Ishikawa (cell line): ENCODE measurements around the gene GNG2.

Experiments used
- CEBPB ChIP-seq: IDR thresholded peaks from 2 replicates; pipeline ENCODE4 v1.6.1; 2012
- CREB1 ChIP-seq: IDR thresholded peaks from 2 replicates; pipeline ENCODE4 v1.6.1; 2012; ENCODE audit warnings: low read depth
- EGR1 ChIP-seq: IDR thresholded peaks from 2 replicates; pipeline ENCODE4 v1.6.1; 2012
- EP300 ChIP-seq: IDR thresholded peaks from 2 replicates; pipeline ENCODE4 v1.6.1; 2012; ENCODE audit warnings: borderline replicate concordance
- FOXM1 ChIP-seq: IDR thresholded peaks from 2 replicates; pipeline ENCODE4 v1.6.1; 2012; ENCODE audit warnings: low read depth, borderline replicate concordance
- MAX ChIP-seq: IDR thresholded peaks from 2 replicates; pipeline ENCODE4 v1.6.1; 2012
- NFIC ChIP-seq: IDR thresholded peaks from 2 replicates; pipeline ENCODE4 v1.6.1; 2012
- RAD21 ChIP-seq: IDR thresholded peaks from 2 replicates; pipeline ENCODE4 v1.6.1; 2012; ENCODE audit warnings: low read depth
- REST ChIP-seq: IDR thresholded peaks from 2 replicates; pipeline ENCODE4 v1.6.1; 2012; ENCODE audit warnings: low read depth, mild to moderate bottlenecking
- TAF1 ChIP-seq: IDR thresholded peaks from 2 replicates; pipeline ENCODE4 v1.6.1; 2012; ENCODE audit warnings: low read depth, mild to moderate bottlenecking
- TCF12 ChIP-seq: IDR thresholded peaks from 2 replicates; pipeline ENCODE4 v1.6.1; 2012; ENCODE audit warnings: low read depth
- TEAD4 ChIP-seq: IDR thresholded peaks from 2 replicates; pipeline ENCODE4 v1.6.1; 2012
- USF1 ChIP-seq: IDR thresholded peaks from 2 replicates; pipeline ENCODE4 v1.6.1; 2012
- YY1 ChIP-seq: IDR thresholded peaks from 2 replicates; pipeline ENCODE4 v1.6.1; 2012; ENCODE audit warnings: low read depth
- ZBTB7A ChIP-seq: IDR thresholded peaks from 2 replicates; pipeline ENCODE4 v1.6.1; 2012; ENCODE audit warnings: low read depth

GNG2 gene

GRCh38 chr14:51860164-51860824, at the start of gene GNG2:
TSS of gene GNG2 (plus strand) at chr14:51860612. CDS start at chr14:51950679, 90,067 bp downstream.
- TF ChIP-seq CEBPB, result no peak
- no peak for TF ChIP-seq REST
- no peak for TF ChIP-seq TEAD4
- TF ChIP-seq RAD21, result no peak
- TF ChIP-seq TCF12, result no peak
- TF ChIP-seq FOXM1, result no peak
- no peak for TF ChIP-seq EGR1
- no peak for TF ChIP-seq TAF1
- no peak for TF ChIP-seq MAX
- TF ChIP-seq EP300, result no peak
- no peak for TF ChIP-seq NFIC
- TF ChIP-seq ZBTB7A, result no peak
- no peak for TF ChIP-seq CREB1

GRCh38 chr14:51811706-51812105, 48.7 kb upstream of the GNG2 start:
- TF ChIP-seq FOXM1 (no peak), TCF12 (no peak), CEBPB (no peak), EP300 (no peak), YY1 (no peak), CREB1 (no peak), REST (no peak), USF1 (no peak), ZBTB7A (no peak), TEAD4 (no peak)

GRCh38 chr14:51816031-51816430, 44.4 kb upstream of the GNG2 start:
- TF ChIP-seq RAD21 (no peak), CREB1 (no peak), TAF1 (no peak), TEAD4 (no peak), EGR1 (no peak), CEBPB (no peak), FOXM1 (no peak), TCF12 (no peak), MAX (no peak), REST (no peak), YY1 (no peak), USF1 (no peak), NFIC (no peak), EP300 (no peak), ZBTB7A (no peak)

GRCh38 chr14:51817326-51817725, 43.1 kb upstream of the GNG2 start:
- TF ChIP-seq USF1 (no peak), TEAD4 (no peak), EGR1 (no peak), EP300 (no peak), RAD21 (no peak), CREB1 (no peak), NFIC (no peak), YY1 (no peak), CEBPB (no peak), TAF1 (no peak), MAX (no peak), FOXM1 (no peak), REST (no peak), ZBTB7A (no peak), TCF12 (no peak)
